Heart right ventricle (tissue), 16 donors: ENCODE measurements around the gene ACMSD. TPM values are rescaled to one million over a fixed set of nuclear protein-coding genes. Genes with fewer than 3 reads are reported as not detected.

ENCODE experiments used
- ATAC-seq, 8 donors: fragments of 200-7000 bp; cut with Tn5 transposase; one replicate each; pipeline ENCODE4 v1.9.1; 2020; ENCODE audit warnings: mild to moderate bottlenecking in 8 of 8, moderate library complexity in 8 of 8, moderate number of reproducible peaks in 1 of 8
- DNase-seq, 2 donors: peaks; one replicate each; pipeline ENCODE4 v3.0.0-alpha.2; 2020
- H3K27ac ChIP-seq, 10 donors: fragments of 200-600 bp; sonication (generic) in 2 of 10; one replicate each; pipeline versions ENCODE4 v1.5.0 to v1.8.0; 2020 to 2022; ENCODE audit warnings: mild to moderate bottlenecking in 3 of 10
- H3K27me3 ChIP-seq, 7 donors: fragments of 200-600 bp; one replicate each; pipeline ENCODE4 v1.8.0; 2021 to 2022; ENCODE audit warnings: mild to moderate bottlenecking in 2 of 7
- H3K36me3 ChIP-seq, 9 donors: fragments of 200-600 bp; sonication (generic) in 1 of 9; one replicate each; pipeline versions ENCODE4 v1.5.0 to v1.8.0; 2020 to 2022; ENCODE audit warnings: mild to moderate bottlenecking in 2 of 9
- H3K4me1 ChIP-seq, 9 donors: fragments of 200-600 bp; sonication (generic) in 1 of 9; one replicate each; pipeline versions ENCODE4 v1.5.0 to v1.8.0; 2020 to 2022; ENCODE audit warnings: mild to moderate bottlenecking in 4 of 9
- H3K4me3 ChIP-seq, 10 donors: fragments of 200-600 bp; sonication (generic) in 2 of 10; one replicate each; pipeline versions ENCODE4 v1.5.0 to v1.8.0; 2020 to 2022; ENCODE audit warnings: mild to moderate bottlenecking in 7 of 10, moderate library complexity in 2 of 10
- H3K9me3 ChIP-seq, 11 donors: fragments of 200-600 bp in 10 of 11; sonication (generic) in 2 of 11; one replicate each; pipeline versions ENCODE4 v1.5.0 to v1.8.0; 2013 to 2022; ENCODE audit warnings: mild to moderate bottlenecking in 2 of 11, control low read depth in 1 of 11, moderate library complexity in 1 of 11
- WGBS, 2 donors: extraction: QIAGEN DNeasy Blood & Tissue Kit; methylation state at CpG; one replicate each; pipeline ENCODE4 v1.1.7; 2013; ENCODE audit warnings: inconsistent platforms in 1 of 2; 5-methylcytosine and 5-hydroxymethylcytosine counted together
- intact Hi-C, 10 donors: fragments of 100-400 bp; cut with DNase I; formaldehyde crosslinking; loops; one replicate each; pipeline versions ENCODE4 v1.11.1 to v1.14.2; 2022
- polyA plus RNA-seq, 2 donors: library from polyadenylated mRNA; stranded (reverse); fragments of 200-250 nt; gene quantifications; one replicate each; pipeline ENCODE4 v1.2.3, GENCODE V29; 2013
- total RNA-seq, 10 donors: library from RNA; stranded (reverse); fragmentation: NEBNext Ultra II Directional in 3 of 10; extraction: Animal tissue kit (Norgen Biotek cat#: 25700) in 3 of 10; gene quantifications; one replicate each; pipeline versions ENCODE4 v1.2.1 to v1.2.4, GENCODE V29; 2021 to 2023
- TF ChIP-seq, protein P1 (sequence below), 9 donors: fragments of 200-600 bp; sonication (generic) in 2 of 9; IDR thresholded peaks; one replicate each; pipeline versions ENCODE4 v1.5.0 to v1.8.0; 2021 to 2022; ENCODE audit warnings: antibody characterized with exemption in 9 of 9, mild to moderate bottlenecking in 5 of 9, moderate library complexity in 1 of 9
- donor health status: Arrhythmogenic right ventricular cardiomyopathy.
- donor health status: ischemic (EF 13 %, LVEDD 7.1; RV severe dilation, severe dysfunction).
- donor health status: healthy with polysubstance abuse.
- donor health status: DM: no; HTN: yes; CAD: no.
- donor health status: DM: no; HTN: no; CAD: no.
- donor health status: ischemic (EF 25% LVEDD 6.9; RV normal size, moderate dysfunction).
- donor health status: ischemic (EF 25% LVEDD 5.7; RV mildly dilated, moderate dysfunction).
- donor health status: healthy.
- donor health status: DM: yes; HTN: yes; CAD: no.
- donor health status: Ischemic cardiomyopathy.
- donor health status: ischemic (EF 35%, LVEDD 5.7; RV mildly dilated, moderate dysfunction).
- donor health status: nonischemic (EF 11% LVEDD 7.7; RV severe dilation, severe dysfunction).
- donor health status: DM: yes; HTN: yes; CAD: no.
- donor health status: PGD.
- donor health status: ischemic (EF 29% LVEDD 5.4; RV normal size, mild dysfunction).
- donor health status: nonischemic (EF 23%, LVEDD 6.1; RV moderate dilation, normal function).

Gene ACMSD
- total and polyA plus RNA-seq, 12 donors, result not detected

GRCh38 chr2:134910763-134911399 lies 72.5 kb downstream of the ACMSD start:
- Histone ChIP-seq H3K4me1 (no peaks in the 10 kb centered on the region), H3K27ac (no peak overlapping the region), H3K4me3 (no peak overlapping the region), H3K27me3 (no peaks in the 10 kb centered on the region), H3K36me3 (no peaks in the 10 kb centered on the region), H3K9me3 (peaks cover 0 to 21% (median 0%) of the 10 kb centered on the region in 11 donors)
- intact Hi-C loops, result no loop called here
- ATAC-seq (no peak), DNase-seq (no peak)
- TF ChIP-seq, protein P1, sequence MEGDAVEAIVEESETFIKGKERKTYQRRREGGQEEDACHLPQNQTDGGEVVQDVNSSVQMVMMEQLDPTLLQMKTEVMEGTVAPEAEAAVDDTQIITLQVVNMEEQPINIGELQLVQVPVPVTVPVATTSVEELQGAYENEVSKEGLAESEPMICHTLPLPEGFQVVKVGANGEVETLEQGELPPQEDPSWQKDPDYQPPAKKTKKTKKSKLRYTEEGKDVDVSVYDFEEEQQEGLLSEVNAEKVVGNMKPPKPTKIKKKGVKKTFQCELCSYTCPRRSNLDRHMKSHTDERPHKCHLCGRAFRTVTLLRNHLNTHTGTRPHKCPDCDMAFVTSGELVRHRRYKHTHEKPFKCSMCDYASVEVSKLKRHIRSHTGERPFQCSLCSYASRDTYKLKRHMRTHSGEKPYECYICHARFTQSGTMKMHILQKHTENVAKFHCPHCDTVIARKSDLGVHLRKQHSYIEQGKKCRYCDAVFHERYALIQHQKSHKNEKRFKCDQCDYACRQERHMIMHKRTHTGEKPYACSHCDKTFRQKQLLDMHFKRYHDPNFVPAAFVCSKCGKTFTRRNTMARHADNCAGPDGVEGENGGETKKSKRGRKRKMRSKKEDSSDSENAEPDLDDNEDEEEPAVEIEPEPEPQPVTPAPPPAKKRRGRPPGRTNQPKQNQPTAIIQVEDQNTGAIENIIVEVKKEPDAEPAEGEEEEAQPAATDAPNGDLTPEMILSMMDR (IDR thresholded peaks at IDR 0.05), result no peak
- WGBS, 2 donors, result 87% methylated on average over 2 of the region's 2 CpGs

DNA sequence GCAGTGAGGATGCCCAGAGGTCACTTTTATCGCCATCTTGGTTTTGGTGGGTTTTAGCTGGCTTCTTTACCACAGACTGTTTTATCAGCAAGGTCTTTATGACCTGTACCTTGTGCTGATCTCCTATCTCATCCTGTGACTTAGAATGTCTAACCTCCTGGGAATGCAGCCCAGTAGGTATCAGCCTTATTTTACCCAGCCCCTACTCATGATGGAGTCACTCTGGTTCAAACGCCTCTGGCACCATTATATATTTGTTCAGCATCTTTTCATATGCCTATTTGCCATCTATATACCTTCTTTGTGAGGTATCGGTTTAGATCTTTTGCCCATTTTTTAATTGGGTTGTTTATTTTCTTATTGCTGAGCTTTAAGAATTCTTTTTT lies 73.0 kb downstream of the ACMSD start:
- TF ChIP-seq, protein P1 (IDR thresholded peaks at IDR 0.05), result no peak
- no peak for ATAC-seq

DNA sequence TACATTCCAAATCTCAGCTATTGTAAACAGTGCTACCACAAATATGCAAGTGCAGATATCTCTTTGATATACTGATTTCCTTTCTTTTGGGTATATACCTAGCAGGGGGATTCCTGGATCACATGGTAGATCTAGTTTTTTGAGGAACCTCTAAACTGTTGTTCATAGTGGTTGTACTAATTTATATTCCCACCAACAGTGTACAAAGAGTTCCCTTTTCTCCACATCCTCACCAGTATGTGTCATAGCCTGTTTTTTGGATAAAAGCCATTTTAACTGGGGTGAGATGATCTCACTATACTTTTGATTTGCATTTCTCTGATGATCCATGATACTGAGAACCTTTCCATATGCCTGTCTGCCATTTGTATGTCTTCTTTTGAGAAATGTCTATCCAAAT lies 73.9 kb downstream of the ACMSD start:
- no peaks in the 10 kb centered on the region for H3K36me3 ChIP-seq
- H3K4me1 ChIP-seq, result peaks cover 0 to 5% (median 2%) of the 10 kb centered on the region in 9 donors
- ATAC-seq (no peak), DNase-seq (no peak)
- H3K27ac ChIP-seq, result no peak overlapping the region
- H3K4me3 ChIP-seq, result no peak overlapping the region
- H3K9me3 ChIP-seq, result peaks cover 0 to 19% (median 0%) of the 10 kb centered on the region in 11 donors
- intact Hi-C loops, result no loop called here
- TF ChIP-seq, protein P1 (IDR thresholded peaks at IDR 0.05), result no peak
- H3K27me3 ChIP-seq, result no peaks in the 10 kb centered on the region

More for the DNA sequence above, 73.0 kb downstream of the ACMSD start:
- intact Hi-C loops, result no loop called here
- no peaks in the 10 kb centered on the region for H3K27me3 ChIP-seq
- no peak for DNase-seq
- H3K27ac ChIP-seq, result no peak overlapping the region
- WGBS, 2 donors, result 90 to 97% methylated on average over 3 of the region's 3 CpGs
- H3K36me3 ChIP-seq, result no peaks in the 10 kb centered on the region
- no peak overlapping the region for H3K4me3 ChIP-seq
- peaks cover 0 to 21% (median 0%) of the 10 kb centered on the region in 11 donors for H3K9me3 ChIP-seq
- no peaks in the 10 kb centered on the region for H3K4me1 ChIP-seq

DNA sequence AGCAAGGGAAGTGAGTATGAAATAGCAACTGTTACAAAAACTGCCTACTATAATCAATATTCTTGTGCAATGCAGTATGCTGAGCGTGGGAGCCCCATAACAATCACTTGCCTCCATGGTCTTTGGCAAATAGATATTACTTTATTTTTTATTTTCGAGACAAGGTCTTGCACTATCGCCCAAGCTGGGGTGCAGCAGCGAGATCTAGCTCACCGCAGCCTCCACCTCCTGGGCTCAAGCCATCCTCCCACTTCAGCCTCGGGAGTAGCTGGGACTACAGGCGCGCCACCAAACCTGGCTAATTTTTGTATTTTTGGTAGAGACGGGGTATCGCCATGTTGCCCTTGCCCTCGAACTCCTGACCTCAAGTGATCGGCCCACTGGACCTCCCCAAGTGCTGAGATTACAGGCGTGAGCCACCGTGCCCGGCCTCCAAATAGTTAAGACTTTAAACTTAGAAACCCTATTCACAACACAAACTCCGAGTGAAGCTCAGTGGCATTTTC lies 79.0 kb downstream of the ACMSD start:
- no peaks in the 10 kb centered on the region for H3K27me3 ChIP-seq
- peak overlapping the region; percentile 58 to 99 (median 90) for H3K4me3 ChIP-seq
- DNase-seq (peak; percentile 11 to 19), ATAC-seq (no peak)
- H3K4me1 ChIP-seq, result peaks cover 0 to 36% (median 31%) of the 10 kb centered on the region in 9 donors
- TF ChIP-seq, protein P1 (IDR thresholded peaks at IDR 0.05), result no peak
- H3K9me3 ChIP-seq, result peaks cover 0 to 13% (median 0%) of the 10 kb centered on the region in 11 donors
- intact Hi-C loops, result no loop called here
- peak overlapping the region; percentile 78 to 99 (median 96) for H3K27ac ChIP-seq
- whole genome bisulfite sequencing, 2 donors, result 33 to 38% methylated on average over 16 of the region's 16 CpGs
- peaks cover 0 to 10% (median 0%) of the 10 kb centered on the region in 9 donors for H3K36me3 ChIP-seq
